ENCODE measurements around the gene HS6ST1.

Gene HS6ST1

GRCh38 chr2:128318776-128319464 lies at the start of gene HS6ST1:
TSS of gene HS6ST1 (minus strand) at chr2:128318868. CDS start at chr2:128318563, 305 bp downstream.
- peak within 1 kb of the TSS; percentile 74 for H3K9ac ChIP-seq (ENCODE audit: low read depth, low read length)
- peaks cover 12% of the 10 kb centered on the region; the same call in 1 of the 2 replicates for H3K4me1 ChIP-seq (ENCODE audit: insufficient read depth, low read length)
- no peaks in the 10 kb centered on the region for H3K9me3 ChIP-seq (ENCODE audit: control insufficient read depth, insufficient read depth, low read length)
- H3K36me3 ChIP-seq (ENCODE audit: insufficient read depth, low read length), result no peaks in the 10 kb centered on the region

- H3K9ac ChIP-seq (ENCODE audit: low read depth, low read length), result no peak overlapping the region
These were observed 49.1 kb upstream of the HS6ST1 start for GRCh38 chr2:128367601-128368359.

GRCh38 chr2:128366713-128367511 lies 48.2 kb upstream of the HS6ST1 start:
- no peaks in the 10 kb centered on the region for H3K9me3 ChIP-seq (ENCODE audit: control insufficient read depth, insufficient read depth, low read length)

More at GRCh38 chr2:128367601-128368359, 49.1 kb upstream of the HS6ST1 start:
- Histone ChIP-seq H3K4me1 (ENCODE audit: insufficient read depth, low read length) (peaks cover 22% of the 10 kb centered on the region), H3K9me3 (ENCODE audit: control insufficient read depth, insufficient read depth, low read length) (no peaks in the 10 kb centered on the region), H3K36me3 (ENCODE audit: insufficient read depth, low read length) (no peaks in the 10 kb centered on the region)

GRCh38 chr2:128365217-128365905 lies 46.7 kb upstream of the HS6ST1 start:
- H3K4me1 ChIP-seq (ENCODE audit: insufficient read depth, low read length), result peaks cover 30% of the 10 kb centered on the region
- H3K9ac ChIP-seq (ENCODE audit: low read depth, low read length), result no peak overlapping the region
- no peaks in the 10 kb centered on the region for H3K36me3 ChIP-seq (ENCODE audit: insufficient read depth, low read length)
- no peaks in the 10 kb centered on the region for H3K9me3 ChIP-seq (ENCODE audit: control insufficient read depth, insufficient read depth, low read length)

More at GRCh38 chr2:128366713-128367511, 48.2 kb upstream of the HS6ST1 start:
- Histone ChIP-seq H3K4me1 (ENCODE audit: insufficient read depth, low read length) (peaks cover 29% of the 10 kb centered on the region), H3K36me3 (ENCODE audit: insufficient read depth, low read length) (no peaks in the 10 kb centered on the region), H3K9ac (ENCODE audit: low read depth, low read length) (no peak overlapping the region)

GRCh38 chr2:128364441-128364911 lies 45.8 kb upstream of the HS6ST1 start:
- no peaks in the 10 kb centered on the region for H3K9me3 ChIP-seq (ENCODE audit: control insufficient read depth, insufficient read depth, low read length)
- peaks cover 27% of the 10 kb centered on the region for H3K4me1 ChIP-seq (ENCODE audit: insufficient read depth, low read length)
- no peak overlapping the region for H3K9ac ChIP-seq (ENCODE audit: low read depth, low read length)
- no peaks in the 10 kb centered on the region for H3K36me3 ChIP-seq (ENCODE audit: insufficient read depth, low read length)

- Histone ChIP-seq H3K9me3 (ENCODE audit: control insufficient read depth, insufficient read depth, low read length) (no peaks in the 10 kb centered on the region), H3K9ac (ENCODE audit: low read depth, low read length) (no peak overlapping the region), H3K36me3 (ENCODE audit: insufficient read depth, low read length) (no peaks in the 10 kb centered on the region), H3K4me1 (ENCODE audit: insufficient read depth, low read length) (peaks cover 27% of the 10 kb centered on the region)
These were observed 45.3 kb upstream of the HS6ST1 start for GRCh38 chr2:128363934-128364361.

GRCh38 chr2:128362889-128363228 lies 44.2 kb upstream of the HS6ST1 start:
- no peaks in the 10 kb centered on the region for H3K36me3 ChIP-seq (ENCODE audit: insufficient read depth, low read length)
- peaks cover 27% of the 10 kb centered on the region for H3K4me1 ChIP-seq (ENCODE audit: insufficient read depth, low read length)
- no peaks in the 10 kb centered on the region for H3K9me3 ChIP-seq (ENCODE audit: control insufficient read depth, insufficient read depth, low read length)
- H3K9ac ChIP-seq (ENCODE audit: low read depth, low read length), result no peak overlapping the region

GRCh38 chr2:128362176-128362888 lies 43.7 kb upstream of the HS6ST1 start:
- no peaks in the 10 kb centered on the region for H3K9me3 ChIP-seq (ENCODE audit: control insufficient read depth, insufficient read depth, low read length)
- H3K36me3 ChIP-seq (ENCODE audit: insufficient read depth, low read length), result no peaks in the 10 kb centered on the region
- H3K9ac ChIP-seq (ENCODE audit: low read depth, low read length), result no peak overlapping the region
- peaks cover 27% of the 10 kb centered on the region for H3K4me1 ChIP-seq (ENCODE audit: insufficient read depth, low read length)

GRCh38 chr2:128361376-128362131 lies 42.9 kb upstream of the HS6ST1 start:
- Histone ChIP-seq H3K9ac (ENCODE audit: low read depth, low read length) (no peak overlapping the region), H3K36me3 (ENCODE audit: insufficient read depth, low read length) (no peaks in the 10 kb centered on the region), H3K4me1 (ENCODE audit: insufficient read depth, low read length) (peaks cover 24% of the 10 kb centered on the region), H3K9me3 (ENCODE audit: control insufficient read depth, insufficient read depth, low read length) (no peaks in the 10 kb centered on the region)

GRCh38 chr2:128360711-128361110 lies 42.0 kb upstream of the HS6ST1 start:
- no peaks in the 10 kb centered on the region for H3K36me3 ChIP-seq (ENCODE audit: insufficient read depth, low read length)
- no peaks in the 10 kb centered on the region for H3K9me3 ChIP-seq (ENCODE audit: control insufficient read depth, insufficient read depth, low read length)
- peaks cover 24% of the 10 kb centered on the region for H3K4me1 ChIP-seq (ENCODE audit: insufficient read depth, low read length)
- H3K9ac ChIP-seq (ENCODE audit: low read depth, low read length), result no peak overlapping the region

GRCh38 chr2:128359841-128360240 lies 41.2 kb upstream of the HS6ST1 start:
- Histone ChIP-seq H3K4me1 (ENCODE audit: insufficient read depth, low read length) (peaks cover 24% of the 10 kb centered on the region), H3K9ac (ENCODE audit: low read depth, low read length) (no peak overlapping the region), H3K9me3 (ENCODE audit: control insufficient read depth, insufficient read depth, low read length) (no peaks in the 10 kb centered on the region), H3K36me3 (ENCODE audit: insufficient read depth, low read length) (no peaks in the 10 kb centered on the region)

GRCh38 chr2:128358941-128359731 lies 40.5 kb upstream of the HS6ST1 start:
- Histone ChIP-seq H3K4me1 (ENCODE audit: insufficient read depth, low read length) (peaks cover 18% of the 10 kb centered on the region), H3K9ac (ENCODE audit: low read depth, low read length) (no peak overlapping the region), H3K9me3 (ENCODE audit: control insufficient read depth, insufficient read depth, low read length) (no peaks in the 10 kb centered on the region), H3K36me3 (ENCODE audit: insufficient read depth, low read length) (no peaks in the 10 kb centered on the region)
